ENCODE results near the gene ITIH2.

Gene ITIH2

DNA sequence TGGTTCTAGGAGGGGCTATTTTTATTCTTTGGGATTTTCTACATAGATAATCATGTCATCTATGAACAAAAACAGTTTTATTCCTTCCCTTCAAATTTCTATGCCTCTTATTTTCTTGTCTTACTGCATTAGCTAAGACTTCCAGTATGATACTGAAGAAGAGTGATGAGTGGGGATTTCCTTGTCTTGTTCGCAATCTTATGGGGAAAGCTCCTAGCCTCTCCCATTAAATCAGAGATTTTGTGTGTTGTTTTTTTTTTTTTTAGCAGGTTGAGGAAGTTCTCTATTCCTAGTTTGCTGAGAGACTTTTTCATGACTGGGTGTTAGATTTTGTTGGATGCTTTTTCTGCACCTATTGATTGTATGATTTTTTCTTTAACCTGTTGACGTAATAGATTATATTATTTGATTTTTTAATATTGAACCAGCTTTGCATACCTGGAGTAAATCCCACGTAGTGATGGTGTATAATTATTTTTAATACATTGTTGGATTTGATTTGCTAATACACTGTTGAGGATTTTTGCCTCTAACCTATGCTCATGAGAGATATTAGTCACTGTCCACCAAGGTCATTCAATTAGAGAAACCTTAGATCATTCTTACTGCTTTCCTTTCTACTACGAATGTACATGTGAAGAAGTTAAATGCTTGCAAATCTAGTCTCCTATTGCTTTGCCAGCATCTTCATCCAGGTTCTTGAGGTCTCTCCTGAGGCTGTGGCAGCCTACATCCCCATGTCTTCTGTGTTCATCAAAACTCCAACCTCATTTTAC is 91.3 kb downstream of the ITIH2 start:
- DNase-seq (ENCODE audit: low read depth in 2 of 2), result no peak

DNA sequence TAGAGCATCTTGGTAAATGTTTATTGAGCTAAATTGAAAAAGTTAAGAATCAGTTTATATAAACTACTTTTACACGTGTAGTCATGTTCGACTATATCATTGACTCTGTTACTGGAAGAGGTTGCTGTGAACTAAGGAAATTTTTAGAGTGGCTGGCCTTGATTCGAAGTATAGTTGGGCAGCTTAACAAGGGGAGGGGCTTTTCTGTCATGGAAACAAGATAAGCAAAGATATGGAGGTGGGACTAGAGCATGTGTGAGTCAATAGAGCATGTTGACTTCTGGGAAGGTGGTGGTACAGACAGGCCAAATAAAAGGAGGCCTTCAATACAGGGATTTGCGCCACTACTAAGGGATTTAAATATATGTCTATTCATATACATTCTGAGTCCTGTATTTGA is 92.5 kb downstream of the ITIH2 start:
- no peak for DNase-seq (ENCODE audit: low read depth in 2 of 2)

DNA sequence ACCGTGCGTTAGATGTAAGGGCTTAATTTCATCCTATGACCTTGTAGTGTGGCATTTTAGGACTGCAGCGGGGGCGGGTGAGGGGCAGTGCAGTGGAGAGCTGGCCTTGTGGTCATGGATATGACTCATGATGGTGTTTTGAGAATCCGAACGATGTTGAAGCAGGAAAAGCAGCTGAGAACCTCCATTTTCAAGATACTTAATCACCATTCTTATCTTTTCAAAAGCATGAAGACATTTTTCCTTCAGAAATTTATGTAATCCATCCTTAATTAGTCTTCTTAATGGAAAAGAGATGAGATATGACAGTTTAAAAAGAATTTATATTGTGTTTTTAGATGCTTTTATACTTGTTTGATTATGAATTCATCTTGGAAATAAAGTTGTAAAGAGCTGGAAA is 94.5 kb downstream of the ITIH2 start:
- DNase-seq (ENCODE audit: low read depth in 2 of 2), result no peak

All from stimulated activated CD8-positive, alpha-beta memory T cell treated with anti-CD3 and anti-CD28 coated beads, Interleukin-15, amount 100 ng/mL, for 48 hours (primary cell).